Activated naive CD4-positive, alpha-beta T cell treated with anti-CD3 and anti-CD28 coated beads for 36 hours (primary cell): ENCODE measurements around the gene STRN. TPM values are rescaled to one million over a fixed set of nuclear protein-coding genes. Genes with fewer than 3 reads are reported as not detected.
"Not testable (repeated sequence)": the region's sequence is repeated elsewhere in the genome, so short reads cannot be mapped to it uniquely, and the experiment has no call there.

Experiments
- CTCF ChIA-PET: fragments of 350-600 bp; sonication (Branson Sonifier 250); formaldehyde crosslinking; loops from one replicate; lab custom pipeline; 2021; ENCODE audit warnings: antibody characterized with exemption; lab: Charles Lee
- DNase-seq: peaks from one replicate; pipeline ENCODE4 v3.0.0-alpha.2; 2020
- H3K27ac Mint-ChIP-seq: one replicate; pipeline ENCODE4 v1.8.0; 2021; ENCODE audit warnings: mild to moderate bottlenecking, mixed read lengths
- H3K27me3 Mint-ChIP-seq: one replicate; pipeline ENCODE4 v1.8.0; 2021; ENCODE audit warnings: low read depth, mixed read lengths
- H3K36me3 Mint-ChIP-seq: one replicate; pipeline ENCODE4 v1.8.0; 2021; ENCODE audit warnings: low read depth, mixed read lengths
- H3K4me1 Mint-ChIP-seq: one replicate; pipeline ENCODE4 v1.8.0; 2021; ENCODE audit warnings: low read depth, mixed read lengths
- H3K4me3 Mint-ChIP-seq: one replicate; pipeline ENCODE4 v1.8.0; 2021; ENCODE audit warnings: mild to moderate bottlenecking, moderate library complexity, mixed read lengths
- H3K9me3 Mint-ChIP-seq: one replicate; pipeline ENCODE4 v1.8.0; 2021; ENCODE audit warnings: mixed read lengths
- intact Hi-C: fragments of 100-400 bp; cut with micrococcal nuclease; formaldehyde crosslinking; loops from one replicate; pipeline ENCODE4 v1.15.1; 2023
- total RNA-seq, 2 experiments: library from RNA; stranded (reverse); gene quantifications; one replicate each; pipeline ENCODE4 v1.2.3, GENCODE V29; 2021

Gene STRN
- total RNA-seq, 2 experiments from 2014 or later: 19.3 to 22.2 TPM

- H3K27me3 Mint-ChIP-seq: no peaks in the 10 kb centered on the region
- no peak overlapping the region for H3K4me3 Mint-ChIP-seq
- no peak for DNase-seq
- peaks cover 7% of the 10 kb centered on the region for H3K36me3 Mint-ChIP-seq
- H3K27ac Mint-ChIP-seq: no peak overlapping the region
- CTCF ChIA-PET: interaction anchor here (0.6 kb wide), 1 partner anchor 36 kb away, joined by 6 read pairs; no protein-coding TSS in a partner anchor
- no peaks in the 10 kb centered on the region for H3K9me3 Mint-ChIP-seq
- peaks cover 10% of the 10 kb centered on the region for H3K4me1 Mint-ChIP-seq
- intact Hi-C loops: no loop called here
Observed at GRCh38 chr2:36892805-36893204, 73.5 kb downstream of the STRN start.

GRCh38 chr2:36889795-36890194, 76.5 kb downstream of the STRN start:
- peaks cover 10% of the 10 kb centered on the region for H3K4me1 Mint-ChIP-seq
- peaks cover 8% of the 10 kb centered on the region for H3K36me3 Mint-ChIP-seq
- H3K4me3 Mint-ChIP-seq: no peak overlapping the region
- H3K27ac Mint-ChIP-seq: peak overlapping the region; percentile 40
- H3K27me3 Mint-ChIP-seq: no peaks in the 10 kb centered on the region
- CTCF ChIA-PET: no interaction called here
- intact Hi-C loops: loop anchor here (1.0 kb wide), 3 partner anchors 30 to 77 kb away; partner anchors contain the start of gene STRN
- H3K9me3 Mint-ChIP-seq: no peaks in the 10 kb centered on the region
- peak; percentile 16 for DNase-seq

GRCh38 chr2:36887095-36887494, 79.2 kb downstream of the STRN start:
- H3K27ac Mint-ChIP-seq, DNase-seq, H3K9me3 Mint-ChIP-seq, H3K4me3 Mint-ChIP-seq, intact Hi-C loops, H3K27me3 Mint-ChIP-seq, CTCF ChIA-PET: not testable (repeated sequence)
- Mint-ChIP-seq H3K36me3 (peaks cover 13% of the 10 kb centered on the region), H3K4me1 (peaks cover 10% of the 10 kb centered on the region)

GRCh38 chr2:36886664-36887063, 79.7 kb downstream of the STRN start:
- no peaks in the 10 kb centered on the region for H3K9me3 Mint-ChIP-seq
- DNase-seq: no peak
- peaks cover 10% of the 10 kb centered on the region for H3K4me1 Mint-ChIP-seq
- CTCF ChIA-PET: no interaction called here
- intact Hi-C loops: no loop called here
- no peak overlapping the region for H3K4me3 Mint-ChIP-seq
- no peaks in the 10 kb centered on the region for H3K27me3 Mint-ChIP-seq
- H3K27ac Mint-ChIP-seq: no peak overlapping the region
- H3K36me3 Mint-ChIP-seq: peaks cover 13% of the 10 kb centered on the region

GRCh38 chr2:36885605-36886004, 80.7 kb downstream of the STRN start:
- peaks cover 10% of the 10 kb centered on the region for H3K4me1 Mint-ChIP-seq
- H3K27me3 Mint-ChIP-seq: no peaks in the 10 kb centered on the region
- H3K36me3 Mint-ChIP-seq: peaks cover 15% of the 10 kb centered on the region
- no peaks in the 10 kb centered on the region for H3K9me3 Mint-ChIP-seq
- DNase-seq: no peak
- H3K27ac Mint-ChIP-seq: no peak overlapping the region
- CTCF ChIA-PET: no interaction called here
- no peak overlapping the region for H3K4me3 Mint-ChIP-seq
- intact Hi-C loops: no loop called here

GRCh38 chr2:36882532-36882931, 83.8 kb downstream of the STRN start:
- H3K4me3 Mint-ChIP-seq: no peak overlapping the region
- no peak for DNase-seq
- H3K27ac Mint-ChIP-seq: no peak overlapping the region
- H3K27me3 Mint-ChIP-seq: no peaks in the 10 kb centered on the region
- intact Hi-C loops: no loop called here
- H3K4me1 Mint-ChIP-seq: no peaks in the 10 kb centered on the region
- CTCF ChIA-PET: no interaction called here
- peaks cover 16% of the 10 kb centered on the region for H3K36me3 Mint-ChIP-seq
- H3K9me3 Mint-ChIP-seq: no peaks in the 10 kb centered on the region

GRCh38 chr2:36881816-36882215, 84.5 kb downstream of the STRN start:
- Mint-ChIP-seq H3K9me3 (no peaks in the 10 kb centered on the region), H3K4me3 (no peak overlapping the region), H3K36me3 (peaks cover 19% of the 10 kb centered on the region), H3K27me3 (no peaks in the 10 kb centered on the region), H3K27ac (no peak overlapping the region), H3K4me1 (no peaks in the 10 kb centered on the region)
- CTCF ChIA-PET: no interaction called here
- no peak for DNase-seq
- intact Hi-C loops: no loop called here

- H3K4me3 Mint-ChIP-seq: no peak overlapping the region
- intact Hi-C loops: no loop called here
- DNase-seq: no peak
- CTCF ChIA-PET: no interaction called here
- H3K4me1 Mint-ChIP-seq: no peaks in the 10 kb centered on the region
- H3K9me3 Mint-ChIP-seq: no peaks in the 10 kb centered on the region
- H3K27me3 Mint-ChIP-seq: no peaks in the 10 kb centered on the region
- no peak overlapping the region for H3K27ac Mint-ChIP-seq
- peaks cover 36% of the 10 kb centered on the region for H3K36me3 Mint-ChIP-seq
Observed at GRCh38 chr2:36878429-36878828, 87.9 kb downstream of the STRN start.

- CTCF ChIA-PET: interaction anchor here (0.6 kb wide), 1 partner anchor 8 kb away, joined by 3 read pairs; no protein-coding TSS in a partner anchor
- Mint-ChIP-seq H3K4me1 (no peaks in the 10 kb centered on the region), H3K36me3 (peaks cover 33% of the 10 kb centered on the region), H3K27ac (no peak overlapping the region), H3K9me3 (no peaks in the 10 kb centered on the region), H3K4me3 (no peak overlapping the region), H3K27me3 (no peaks in the 10 kb centered on the region)
- intact Hi-C loops: no loop called here
- no peak for DNase-seq
Observed at GRCh38 chr2:36871068-36871707, 95.1 kb downstream of the STRN start.

GRCh38 chr2:36869606-36870005, 96.7 kb downstream of the STRN start:
- Mint-ChIP-seq H3K9me3 (no peaks in the 10 kb centered on the region), H3K4me1 (no peaks in the 10 kb centered on the region), H3K36me3 (peaks cover 34% of the 10 kb centered on the region), H3K27ac (no peak overlapping the region), H3K4me3 (no peak overlapping the region), H3K27me3 (no peaks in the 10 kb centered on the region)
- DNase-seq: no peak
- CTCF ChIA-PET: no interaction called here
- intact Hi-C loops: no loop called here

- H3K27ac Mint-ChIP-seq: no peak overlapping the region
- peaks cover 17% of the 10 kb centered on the region for H3K4me1 Mint-ChIP-seq
- H3K4me3 Mint-ChIP-seq: no peak overlapping the region
- peaks cover 37% of the 10 kb centered on the region for H3K36me3 Mint-ChIP-seq
- H3K27me3 Mint-ChIP-seq: no peaks in the 10 kb centered on the region
- no peaks in the 10 kb centered on the region for H3K9me3 Mint-ChIP-seq
- DNase-seq: no peak
- intact Hi-C loops: no loop called here
- CTCF ChIA-PET: no interaction called here
Observed at GRCh38 chr2:36861896-36862295, 104.4 kb downstream of the STRN start.

- DNase-seq: no peak
- no peaks in the 10 kb centered on the region for H3K27me3 Mint-ChIP-seq
- intact Hi-C loops: loop anchor here (1.0 to 5.0 kb wide), 4 partner anchors 25 to 148 kb away; no protein-coding TSS in a partner anchor
- CTCF ChIA-PET: no interaction called here
- peaks cover 17% of the 10 kb centered on the region for H3K4me1 Mint-ChIP-seq
- H3K4me3 Mint-ChIP-seq: no peak overlapping the region
- H3K9me3 Mint-ChIP-seq: no peaks in the 10 kb centered on the region
- H3K27ac Mint-ChIP-seq: no peak overlapping the region
- peaks cover 27% of the 10 kb centered on the region for H3K36me3 Mint-ChIP-seq
Observed at GRCh38 chr2:36859366-36859792, 107.0 kb downstream of the STRN start.
